Keratinocyte (primary cell): ENCODE results near the gene PLSCR4. TPM values are rescaled to one million over a fixed set of nuclear protein-coding genes. Genes with fewer than 3 reads are reported as not detected.

ENCODE experiments used
- DNase-seq: peaks from one replicate; pipeline ENCODE4 v3.0.0-alpha.2; 2011; ENCODE audit warnings: low read depth, missing footprints, low spot score
- FAIRE-seq: peaks from 2 replicates; lab custom pipeline; 2011; peaks lifted over from hg19 to GRCh38; lab: Jason Lieb, UNC
- H2AFZ ChIP-seq: 2 replicates; pipeline ENCODE4 v1.6.0; 2012; ENCODE audit warnings: low read length, control low read depth, inconsistent platforms; ENCODE audit not compliant: control insufficient read depth
- H3K27ac ChIP-seq: 2 replicates; pipeline ENCODE4 v1.5.1; 2011; ENCODE audit warnings: low read length; ENCODE audit not compliant: control insufficient read depth, insufficient read depth
- H3K27me3 ChIP-seq: 3 replicates; pipeline ENCODE4 v1.6.0; 2011; ENCODE audit warnings: low read length; ENCODE audit not compliant: control insufficient read depth, insufficient read depth; ENCODE audit errors: extremely low read depth
- H3K36me3 ChIP-seq, 2 experiments: 2 replicates in 1 of 2; 3 replicates in 1 of 2; pipeline ENCODE4 v1.5.1; 2011; ENCODE audit warnings: low read length in 2 of 2, mild to moderate bottlenecking in 1 of 2; ENCODE audit not compliant: control insufficient read depth in 2 of 2, insufficient read depth in 2 of 2; ENCODE audit errors: extremely low read depth in 1 of 2
- H3K4me1 ChIP-seq: 3 replicates; pipeline ENCODE4 v1.5.1; 2011; ENCODE audit warnings: low read length; ENCODE audit not compliant: control insufficient read depth, insufficient read depth; ENCODE audit errors: extremely low read depth
- H3K4me2 ChIP-seq: 3 replicates; pipeline ENCODE4 v1.6.0; 2011; ENCODE audit warnings: low read depth, low read length; ENCODE audit not compliant: control insufficient read depth, insufficient read depth; ENCODE audit errors: extremely low read depth
- H3K4me3 ChIP-seq, 3 experiments: fragments of 200-600 bp in 1 of 3; sonication (generic) in 1 of 3; 2 replicates in 2 of 3; 3 replicates in 1 of 3; pipeline ENCODE4 v1.5.1; 2011 to 2016; ENCODE audit warnings: low read length in 3 of 3, mild to moderate bottlenecking in 3 of 3, control low read depth in 2 of 3, inconsistent platforms in 1 of 3, low read depth in 1 of 3, mixed read lengths in 1 of 3, mixed run types in 1 of 3, moderate library complexity in 1 of 3; ENCODE audit not compliant: control insufficient read depth in 2 of 3, insufficient read depth in 2 of 3; ENCODE audit errors: extremely low read depth in 1 of 3
- H3K79me2 ChIP-seq: 2 replicates; pipeline ENCODE4 v1.6.0; 2012; ENCODE audit warnings: low read length; ENCODE audit not compliant: control insufficient read depth, insufficient read depth
- H3K9ac ChIP-seq: 3 replicates; pipeline ENCODE4 v1.6.0; 2011; ENCODE audit warnings: low read length; ENCODE audit not compliant: control insufficient read depth, insufficient read depth; ENCODE audit errors: extremely low read depth
- H3K9me1 ChIP-seq: 3 replicates; pipeline ENCODE4 v1.6.0; 2011; ENCODE audit warnings: low read length; ENCODE audit not compliant: control insufficient read depth, insufficient read depth; ENCODE audit errors: extremely low read depth
- H3K9me3 ChIP-seq: 2 replicates; pipeline ENCODE4 v1.5.1; 2012; ENCODE audit warnings: low read depth, low read length; ENCODE audit not compliant: control insufficient read depth
- H4K20me1 ChIP-seq: 3 replicates; pipeline ENCODE4 v1.6.0; 2011; ENCODE audit warnings: low read length; ENCODE audit not compliant: control insufficient read depth, insufficient read depth; ENCODE audit errors: extremely low read depth
- EZH2 ChIP-seq: IDR thresholded peaks from one replicate; pipeline ENCODE4 v1.6.1; 2012; ENCODE audit warnings: inconsistent platforms, mild to moderate bottlenecking, low read length, moderate library complexity
- dilution Hi-C: fragments of 300-500 bp; cut with MboI; formaldehyde crosslinking; loops from one replicate; pipeline ENCODE4 v1.7.0; 2020; ENCODE audit warnings: low sequenced_read_pairs; ENCODE audit not compliant: extremely low pct_ligation_motif_present
- polyA plus RNA-seq, 5 experiments: library from polyadenylated mRNA; depleted of rRNA in 3 of 5; stranded (reverse) in 3 of 5; stranded (forward) in 1 of 5; unstranded in 1 of 5; fragments of >200 nt; gene quantifications; 1 replicate in 1 of 5; 2 replicates in 3 of 5; 3 replicates in 1 of 5; pipeline versions ENCODE4 v1.2.1 to v1.2.3, GENCODE V29; 2011 to 2012; ENCODE audit warnings: missing spikeins in 2 of 5, low read depth in 1 of 5, low replicate concordance in 1 of 5
- TF ChIP-seq, protein P1 (sequence below), 3 experiments: IDR thresholded peaks in 1 of 3; conservative IDR thresholded peaks in 1 of 3; optimal IDR thresholded peaks in 1 of 3; 2 replicates in 2 of 3; 3 replicates in 1 of 3; pipeline versions ENCODE3 to v1.5.1; 2011; ENCODE audit warnings: low read length in 3 of 3, mild to moderate bottlenecking in 3 of 3, moderate library complexity in 2 of 3, control low read depth in 1 of 3, inconsistent platforms in 1 of 3; ENCODE audit not compliant: insufficient read depth in 2 of 3; ENCODE audit errors: extremely low read depth in 1 of 3

The PLSCR4 gene
- polyA plus RNA-seq, 1 donor (not counting 4 experiments of a cell fraction or from before 2014, with no cell fraction given) = 1.5 TPM

DNA sequence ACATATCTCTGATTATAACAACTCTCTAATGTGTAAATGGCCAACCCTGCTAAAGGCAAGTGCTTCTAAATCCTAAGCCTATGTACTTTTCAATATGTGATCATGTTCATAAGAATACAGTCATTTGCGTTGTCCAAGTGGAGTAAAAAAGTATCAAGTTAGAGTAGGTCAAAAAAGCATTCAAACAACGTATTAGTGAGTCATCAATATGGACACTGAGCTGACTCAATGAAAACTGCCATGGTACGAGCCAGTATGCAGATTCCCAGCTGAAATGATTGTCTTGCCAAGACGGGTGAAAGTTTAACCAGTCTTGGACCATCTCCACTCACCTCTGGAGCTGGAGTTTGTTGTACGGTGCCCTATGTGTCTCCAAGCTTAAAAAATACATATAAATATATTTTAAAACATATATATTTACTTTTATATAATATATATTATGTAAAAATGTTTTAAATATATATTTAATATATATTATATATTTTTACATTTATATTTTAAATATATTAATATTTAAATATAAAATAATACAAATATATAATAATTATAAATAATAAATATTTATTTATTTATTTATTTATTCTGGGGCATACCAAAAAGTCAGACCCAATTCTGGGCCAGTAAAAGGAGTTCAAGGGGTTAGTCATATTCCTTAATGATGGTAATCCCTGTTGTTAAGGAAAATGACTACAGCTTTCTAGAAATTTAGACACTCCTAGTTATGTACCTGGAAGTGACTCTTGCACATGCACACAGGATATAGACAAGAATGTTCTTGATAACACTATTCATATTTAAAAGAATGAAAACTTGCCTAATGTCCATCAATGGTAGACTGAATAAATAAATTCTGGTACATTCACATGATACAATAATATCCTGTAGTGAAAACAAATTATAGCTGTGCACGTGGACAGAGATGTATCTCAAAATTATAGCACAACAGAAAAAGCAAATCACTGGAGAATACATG is 27.2 kb downstream of the PLSCR4 start:
- Histone ChIP-seq H3K79me2 (no peaks in the 10 kb centered on the region), H2AFZ (no peak overlapping the region), H3K9me1 (no peaks in the 10 kb centered on the region), H3K4me2 (no peak overlapping the region), H3K9me3 (no peaks in the 10 kb centered on the region), H3K4me1 (no peaks in the 10 kb centered on the region), H3K36me3 (no peaks in the 10 kb centered on the region), H3K4me3 (no peak overlapping the region), H4K20me1 (no peaks in the 10 kb centered on the region), H3K27me3 (no peaks in the 10 kb centered on the region), H3K9ac (no peak overlapping the region), H3K27ac (no peak overlapping the region)
- no peak for DNase-seq
- no peak for FAIRE-seq
- dilution Hi-C loops = no loop called here
- TF ChIP-seq, protein P1, sequence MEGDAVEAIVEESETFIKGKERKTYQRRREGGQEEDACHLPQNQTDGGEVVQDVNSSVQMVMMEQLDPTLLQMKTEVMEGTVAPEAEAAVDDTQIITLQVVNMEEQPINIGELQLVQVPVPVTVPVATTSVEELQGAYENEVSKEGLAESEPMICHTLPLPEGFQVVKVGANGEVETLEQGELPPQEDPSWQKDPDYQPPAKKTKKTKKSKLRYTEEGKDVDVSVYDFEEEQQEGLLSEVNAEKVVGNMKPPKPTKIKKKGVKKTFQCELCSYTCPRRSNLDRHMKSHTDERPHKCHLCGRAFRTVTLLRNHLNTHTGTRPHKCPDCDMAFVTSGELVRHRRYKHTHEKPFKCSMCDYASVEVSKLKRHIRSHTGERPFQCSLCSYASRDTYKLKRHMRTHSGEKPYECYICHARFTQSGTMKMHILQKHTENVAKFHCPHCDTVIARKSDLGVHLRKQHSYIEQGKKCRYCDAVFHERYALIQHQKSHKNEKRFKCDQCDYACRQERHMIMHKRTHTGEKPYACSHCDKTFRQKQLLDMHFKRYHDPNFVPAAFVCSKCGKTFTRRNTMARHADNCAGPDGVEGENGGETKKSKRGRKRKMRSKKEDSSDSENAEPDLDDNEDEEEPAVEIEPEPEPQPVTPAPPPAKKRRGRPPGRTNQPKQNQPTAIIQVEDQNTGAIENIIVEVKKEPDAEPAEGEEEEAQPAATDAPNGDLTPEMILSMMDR (optimal IDR thresholded peaks at IDR 0.05 in 1 of 3, IDR thresholded peaks at IDR 0.05 in 1 of 3, conservative IDR thresholded peaks at IDR 0.05 in 1 of 3; ENCODE audit: extremely low read depth in 1 of 3, insufficient read depth in 2 of 3, low read length in 3 of 3) = no peak
- no peak for TF ChIP-seq EZH2

DNA sequence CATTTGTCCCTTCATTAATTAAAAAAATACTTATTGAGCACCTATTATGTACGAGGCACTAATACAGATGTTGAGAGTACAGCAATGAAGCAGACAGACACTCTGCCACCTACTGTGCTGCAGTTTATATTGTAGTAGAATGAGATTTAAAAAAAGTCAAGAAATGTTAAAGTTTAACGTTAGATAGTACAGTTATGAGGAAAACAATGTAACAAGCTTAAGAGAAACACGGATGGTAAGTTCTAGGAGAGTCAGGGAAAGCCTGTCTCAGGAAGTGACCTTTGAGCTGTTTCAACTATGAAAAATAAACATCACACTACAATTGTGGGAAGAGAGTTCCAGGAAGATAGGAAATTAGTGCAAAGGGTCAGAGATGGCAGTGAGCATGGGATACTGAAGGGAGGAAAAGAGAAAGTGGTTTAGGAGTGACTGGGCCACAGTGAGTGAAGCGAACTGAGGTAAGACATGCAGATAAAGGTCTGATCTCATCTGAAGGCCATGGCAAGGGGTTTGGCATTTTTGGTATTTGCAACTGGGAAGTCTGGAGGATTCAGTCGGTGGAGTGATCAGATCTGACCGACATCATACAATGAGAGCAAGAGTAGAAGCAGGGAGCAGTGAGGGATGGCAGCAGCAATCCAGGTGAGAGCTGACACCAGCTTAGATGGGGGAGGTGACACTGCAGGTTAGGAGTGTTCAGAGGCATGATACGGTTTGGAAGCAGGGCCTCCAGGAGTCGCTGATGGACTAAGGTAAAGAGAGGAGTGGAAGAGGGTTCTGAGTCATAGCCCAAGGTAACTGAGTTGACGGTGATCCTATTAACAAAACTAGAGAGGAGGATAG is 28.5 kb downstream of the PLSCR4 start:
- Histone ChIP-seq H3K9ac (no peak overlapping the region), H3K4me1 (no peaks in the 10 kb centered on the region), H4K20me1 (no peaks in the 10 kb centered on the region), H2AFZ (peak overlapping the region; percentile 22), H3K9me3 (no peaks in the 10 kb centered on the region), H3K4me2 (no peak overlapping the region), H3K27ac (no peak overlapping the region), H3K36me3 (no peaks in the 10 kb centered on the region), H3K79me2 (no peaks in the 10 kb centered on the region), H3K9me1 (no peaks in the 10 kb centered on the region), H3K4me3 (no peak overlapping the region), H3K27me3 (no peaks in the 10 kb centered on the region)
- FAIRE-seq (no peak), DNase-seq (no peak)
- dilution Hi-C loops = no loop called here
- TF ChIP-seq, protein P1 (optimal IDR thresholded peaks at IDR 0.05 in 1 of 3, IDR thresholded peaks at IDR 0.05 in 1 of 3, conservative IDR thresholded peaks at IDR 0.05 in 1 of 3; ENCODE audit: extremely low read depth in 1 of 3, insufficient read depth in 2 of 3, low read length in 3 of 3) = peak in 1 of 3 experiments; percentile 20
- no peak for TF ChIP-seq EZH2
